GM12878 (cell line): ENCODE measurements around the gene RBM42. TPM values are rescaled to one million over a fixed set of nuclear protein-coding genes. Genes with fewer than 3 reads are reported as not detected.

Source experiments
- MEF2A ChIP-seq: IDR thresholded peaks from 2 replicates; pipeline ENCODE4 v1.6.1; 2011; ENCODE audit warnings: low read depth, mild to moderate bottlenecking, low read length, moderate library complexity; ENCODE audit not compliant: insufficient read depth
- POU2F2 ChIP-seq: IDR thresholded peaks from 3 replicates; pipeline ENCODE4 v1.6.1; 2011; ENCODE audit warnings: low read depth, mild to moderate bottlenecking, low read length, borderline replicate concordance
- SMAD1 ChIP-seq: fragments of 450-650 bp; IDR thresholded peaks from 2 replicates; pipeline ENCODE4 v1.6.1; 2018; ENCODE audit warnings: mild to moderate bottlenecking, low read depth; ENCODE audit not compliant: partially characterized antibody
- SREBF2 ChIP-seq: IDR thresholded peaks from 2 replicates; pipeline ENCODE4 v1.6.1; 2012; ENCODE audit warnings: mild to moderate bottlenecking, low read length
- SRF ChIP-seq, 2 experiments: IDR thresholded peaks; 2 replicates each; pipeline ENCODE4 v1.6.1; 2011; ENCODE audit warnings: low read depth in 2 of 2, low read length in 2 of 2, mild to moderate bottlenecking in 1 of 2, moderate library complexity in 1 of 2
- TCF7 ChIP-seq: IDR thresholded peaks from 2 replicates; pipeline ENCODE4 v1.6.1; 2014; ENCODE audit warnings: antibody characterized with exemption, borderline replicate concordance
- polyA plus RNA-seq, 11 experiments: library from polyadenylated mRNA; depleted of rRNA in 4 of 11; unstranded in 6 of 11; stranded (reverse) in 5 of 11; fragments of >200 nt; fragmentation: Nextera tagmentation in 4 of 11; fragmentation: Illumina TruSeq in 1 of 11; extraction: Ambion mirVana in 4 of 11; extraction: Trizol in 1 of 11; gene quantifications; 1 replicate in 1 of 11; 2 replicates in 10 of 11; pipeline versions ENCODE4 v1.2.1 to v1.2.3, GENCODE V29; 2011 to 2016; ENCODE audit warnings: inconsistent platforms in 2 of 11, missing spikeins in 2 of 11, low read depth in 1 of 11
- total RNA-seq, 4 experiments: library from RNA; depleted of rRNA in 3 of 4; stranded (reverse); fragments of >200 nt in 3 of 4; fragmentation: Illumina TruSeq in 1 of 4; extraction: Trizol in 1 of 4; gene quantifications; 2 replicates each; pipeline versions ENCODE4 v1.2.1 to v1.2.3, GENCODE V29; 2013 to 2021
- TF ChIP-seq, protein P1 (sequence below): fragments of 450-650 bp; IDR thresholded peaks from 2 replicates; pipeline ENCODE4 v1.6.1; 2016; ENCODE audit warnings: mild to moderate bottlenecking, moderate library complexity, borderline replicate concordance

RBM42 gene
- total and polyA plus RNA-seq, 10 of the 15 experiments (the other 5 are each of a cell fraction or from before 2014, with no cell fraction given), result 4.2 to 117 (median 48.5) TPM

DNA sequence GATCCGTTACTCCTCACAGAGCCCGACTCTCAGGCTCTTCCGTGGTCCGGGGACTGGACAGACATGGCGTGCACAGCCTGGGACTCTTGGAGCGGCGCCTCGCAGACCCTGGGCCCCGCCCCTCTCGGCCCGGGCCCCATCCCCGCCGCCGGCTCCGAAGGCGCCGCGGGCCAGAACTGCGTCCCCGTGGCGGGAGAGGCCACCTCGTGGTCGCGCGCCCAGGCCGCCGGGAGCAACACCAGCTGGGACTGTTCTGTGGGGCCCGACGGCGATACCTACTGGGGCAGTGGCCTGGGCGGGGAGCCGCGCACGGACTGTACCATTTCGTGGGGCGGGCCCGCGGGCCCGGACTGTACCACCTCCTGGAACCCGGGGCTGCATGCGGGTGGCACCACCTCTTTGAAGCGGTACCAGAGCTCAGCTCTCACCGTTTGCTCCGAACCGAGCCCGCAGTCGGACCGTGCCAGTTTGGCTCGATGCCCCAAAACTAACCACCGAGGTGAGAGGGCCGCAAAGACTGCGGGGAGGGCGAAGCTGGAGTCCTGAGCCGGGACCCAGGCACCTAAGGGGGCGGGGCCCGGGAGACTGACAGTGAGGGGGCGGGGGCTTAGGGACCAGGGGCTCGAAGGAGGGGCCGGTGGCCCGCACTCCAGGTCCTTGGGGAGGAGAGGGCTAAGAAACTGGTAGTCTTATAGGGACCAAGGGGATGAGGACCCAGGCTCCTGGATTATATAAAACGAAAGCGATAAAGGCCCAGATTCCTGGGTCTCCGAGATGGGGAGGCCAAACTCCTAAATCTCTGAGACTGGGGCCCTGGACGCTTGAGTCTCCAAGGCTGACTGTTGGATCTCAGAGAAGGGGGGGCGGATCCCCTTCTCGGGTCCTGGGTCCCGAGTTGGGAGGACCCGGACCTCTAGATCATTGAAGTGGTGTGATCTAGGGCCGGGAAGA, 14.7 kb downstream of the RBM42 start (continued):
- TF ChIP-seq SRF (IDR thresholded peaks at IDR 0.05; ENCODE audit: low read depth in 2 of 2, low read length in 2 of 2), result no peak
- no peak for TF ChIP-seq MEF2A
- TF ChIP-seq POU2F2, result peak; percentile 64; the same call in 2 of the 3 replicates
- TF ChIP-seq SREBF2, result no peak
- TF ChIP-seq, protein P1, sequence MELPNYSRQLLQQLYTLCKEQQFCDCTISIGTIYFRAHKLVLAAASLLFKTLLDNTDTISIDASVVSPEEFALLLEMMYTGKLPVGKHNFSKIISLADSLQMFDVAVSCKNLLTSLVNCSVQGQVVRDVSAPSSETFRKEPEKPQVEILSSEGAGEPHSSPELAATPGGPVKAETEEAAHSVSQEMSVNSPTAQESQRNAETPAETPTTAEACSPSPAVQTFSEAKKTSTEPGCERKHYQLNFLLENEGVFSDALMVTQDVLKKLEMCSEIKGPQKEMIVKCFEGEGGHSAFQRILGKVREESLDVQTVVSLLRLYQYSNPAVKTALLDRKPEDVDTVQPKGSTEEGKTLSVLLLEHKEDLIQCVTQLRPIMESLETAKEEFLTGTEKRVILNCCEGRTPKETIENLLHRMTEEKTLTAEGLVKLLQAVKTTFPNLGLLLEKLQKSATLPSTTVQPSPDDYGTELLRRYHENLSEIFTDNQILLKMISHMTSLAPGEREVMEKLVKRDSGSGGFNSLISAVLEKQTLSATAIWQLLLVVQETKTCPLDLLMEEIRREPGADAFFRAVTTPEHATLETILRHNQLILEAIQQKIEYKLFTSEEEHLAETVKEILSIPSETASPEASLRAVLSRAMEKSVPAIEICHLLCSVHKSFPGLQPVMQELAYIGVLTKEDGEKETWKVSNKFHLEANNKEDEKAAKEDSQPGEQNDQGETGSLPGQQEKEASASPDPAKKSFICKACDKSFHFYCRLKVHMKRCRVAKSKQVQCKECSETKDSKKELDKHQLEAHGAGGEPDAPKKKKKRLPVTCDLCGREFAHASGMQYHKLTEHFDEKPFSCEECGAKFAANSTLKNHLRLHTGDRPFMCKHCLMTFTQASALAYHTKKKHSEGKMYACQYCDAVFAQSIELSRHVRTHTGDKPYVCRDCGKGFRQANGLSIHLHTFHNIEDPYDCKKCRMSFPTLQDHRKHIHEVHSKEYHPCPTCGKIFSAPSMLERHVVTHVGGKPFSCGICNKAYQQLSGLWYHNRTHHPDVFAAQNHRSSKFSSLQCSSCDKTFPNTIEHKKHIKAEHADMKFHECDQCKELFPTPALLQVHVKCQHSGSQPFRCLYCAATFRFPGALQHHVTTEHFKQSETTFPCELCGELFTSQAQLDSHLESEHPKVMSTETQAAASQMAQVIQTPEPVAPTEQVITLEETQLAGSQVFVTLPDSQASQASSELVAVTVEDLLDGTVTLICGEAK, result no peak
- no peak for TF ChIP-seq TCF7
- TF ChIP-seq SMAD1, result no peak
